GM12878 (cell line): Measurements from ENCODE around the gene NMNAT1. TPM values are rescaled to one million over a fixed set of nuclear protein-coding genes. Genes with fewer than 3 reads are reported as not detected.
A peak's percentile ranks its signal among the peaks of the same experiment; 100 is the strongest.

Experiments used
- FOS ChIP-seq: IDR thresholded peaks from 3 replicates; pipeline ENCODE4 v1.6.1; 2011; ENCODE audit warnings: borderline replicate concordance; ENCODE audit not compliant: insufficient read length; ENCODE audit errors: extremely low read depth
- MXI1 ChIP-seq: fragments of 150-350 bp; IDR thresholded peaks from 2 replicates; pipeline ENCODE4 v1.6.1; 2011; ENCODE audit warnings: low read depth, mild to moderate bottlenecking, inconsistent platforms, low read length, improper control_type of control experiment
- MYB ChIP-seq: fragments of 150-350 bp; IDR thresholded peaks from 2 replicates; pipeline ENCODE4 v1.6.1; 2014; ENCODE audit warnings: mild to moderate bottlenecking, low read depth, low read length, borderline replicate concordance
- RCOR1 ChIP-seq: conservative IDR thresholded peaks from 2 replicates; pipeline ENCODE4 v1.6.1; 2012; ENCODE audit warnings: low read depth, low read length, improper control_type of control experiment
- SIX5 ChIP-seq: IDR thresholded peaks from 2 replicates; pipeline ENCODE4 v1.6.1; 2011; ENCODE audit warnings: mild to moderate bottlenecking, low read depth, low read length, moderate library complexity; ENCODE audit not compliant: severe bottlenecking
- SMC3 ChIP-seq: IDR thresholded peaks from 2 replicates; pipeline ENCODE4 v1.6.1; 2011; ENCODE audit warnings: low read length, improper control_type of control experiment, borderline replicate concordance
- SP1 ChIP-seq: IDR thresholded peaks from one replicate; pipeline ENCODE4 v1.6.1; 2011; ENCODE audit warnings: low read depth, low read length
- SRF ChIP-seq, 2 experiments: IDR thresholded peaks; 2 replicates each; pipeline ENCODE4 v1.6.1; 2011; ENCODE audit warnings: low read depth in 2 of 2, low read length in 2 of 2, mild to moderate bottlenecking in 1 of 2, moderate library complexity in 1 of 2
- TAF1 ChIP-seq: IDR thresholded peaks from 2 replicates; pipeline ENCODE4 v1.6.1; 2011; ENCODE audit warnings: mild to moderate bottlenecking, low read depth, low read length, borderline replicate concordance
- polyA plus RNA-seq, 11 experiments: library from polyadenylated mRNA; depleted of rRNA in 4 of 11; unstranded in 6 of 11; stranded (reverse) in 5 of 11; fragments of >200 nt; fragmentation: Nextera tagmentation in 4 of 11; fragmentation: Illumina TruSeq in 1 of 11; extraction: Ambion mirVana in 4 of 11; extraction: Trizol in 1 of 11; gene quantifications; 1 replicate in 1 of 11; 2 replicates in 10 of 11; pipeline versions ENCODE4 v1.2.1 to v1.2.3, GENCODE V29; 2011 to 2016; ENCODE audit warnings: inconsistent platforms in 2 of 11, missing spikeins in 2 of 11, low read depth in 1 of 11
- total RNA-seq, 4 experiments: library from RNA; depleted of rRNA in 3 of 4; stranded (reverse); fragments of >200 nt in 3 of 4; fragmentation: Illumina TruSeq in 1 of 4; extraction: Trizol in 1 of 4; gene quantifications; 2 replicates each; pipeline versions ENCODE4 v1.2.1 to v1.2.3, GENCODE V29; 2013 to 2021
- TF ChIP-seq, protein P1 (sequence below): IDR thresholded peaks from 2 replicates; pipeline ENCODE4 v1.6.1; 2011; ENCODE audit warnings: borderline replicate concordance, low read depth, mild to moderate bottlenecking, moderate library complexity, mixed read lengths, low read length; ENCODE audit not compliant: insufficient read depth; ENCODE audit errors: extremely low read length
- TF ChIP-seq, protein P2 (sequence below): IDR thresholded peaks from 2 replicates; pipeline ENCODE4 v1.6.1; 2012; ENCODE audit warnings: low read length, inconsistent platforms
- TF ChIP-seq, protein P3 (sequence below): IDR thresholded peaks from 2 replicates; pipeline ENCODE4 v1.6.1; 2012; ENCODE audit warnings: mild to moderate bottlenecking, low read depth, low read length
- TF ChIP-seq, protein P4 (sequence below): fragments of 150-350 bp; IDR thresholded peaks from 2 replicates; pipeline ENCODE4 v1.6.1; 2014; ENCODE audit warnings: mild to moderate bottlenecking, low read depth, low read length
- TF ChIP-seq, protein P5 (sequence below): fragments of 450-650 bp; formaldehyde crosslinking; IDR thresholded peaks from 2 replicates; pipeline ENCODE4 v1.4.0; 2020; ENCODE audit warnings: mild to moderate bottlenecking, moderate library complexity
- TF ChIP-seq, protein P6 (sequence below): IDR thresholded peaks from 2 replicates; pipeline ENCODE4 v1.6.1; 2011; ENCODE audit warnings: mild to moderate bottlenecking, low read depth, low read length, moderate library complexity; ENCODE audit not compliant: insufficient replicate concordance

NMNAT1 gene
- total and polyA plus RNA-seq, 10 of the 15 experiments (the other 5 are each of a cell fraction or from before 2014, with no cell fraction given), result 7.2 to 16.7 (median 11.7) TPM

DNA sequence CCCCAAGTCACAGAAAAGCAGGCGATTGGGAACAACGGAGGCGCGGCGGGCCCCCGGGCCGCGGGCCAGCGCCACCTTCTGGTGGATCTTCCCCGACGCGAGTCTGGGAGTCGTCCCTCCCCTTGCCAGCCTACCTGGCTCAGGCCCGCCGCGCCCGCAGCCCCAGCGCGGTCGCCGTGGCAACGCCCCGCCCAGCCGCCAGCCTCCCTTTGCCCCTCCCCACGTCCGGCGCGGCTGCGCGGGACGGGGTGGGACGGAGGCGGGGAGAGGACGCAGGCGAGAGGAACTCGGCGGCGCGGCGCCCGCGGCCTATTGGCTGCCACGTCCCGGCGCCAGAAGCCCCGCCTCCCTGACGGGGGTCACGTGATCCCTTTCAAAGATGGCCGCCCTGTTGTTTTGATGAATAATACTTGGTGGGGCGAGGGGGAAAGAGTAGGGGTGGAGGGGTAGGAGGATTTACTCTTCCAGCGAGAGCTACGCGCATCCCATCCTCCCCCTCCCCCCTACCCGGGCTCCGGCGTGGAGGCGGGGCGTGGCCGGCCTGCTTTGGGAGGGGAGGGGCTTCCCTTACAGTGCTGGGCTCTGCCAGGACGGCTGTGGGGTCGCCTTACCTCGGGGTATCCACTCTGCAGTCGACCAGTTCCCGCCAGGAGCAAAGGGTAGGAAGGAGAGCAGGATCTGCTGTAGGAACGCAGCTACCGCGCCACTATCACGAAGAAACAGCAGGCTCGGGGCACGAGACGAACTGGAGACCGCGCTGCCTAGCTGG lies 89.5 kb downstream of the NMNAT1 start, which contains the start of gene UBE4B (continued):
- TF ChIP-seq FOS, result no peak
- TF ChIP-seq MXI1, result peak; percentile 97
- TF ChIP-seq, protein P1, sequence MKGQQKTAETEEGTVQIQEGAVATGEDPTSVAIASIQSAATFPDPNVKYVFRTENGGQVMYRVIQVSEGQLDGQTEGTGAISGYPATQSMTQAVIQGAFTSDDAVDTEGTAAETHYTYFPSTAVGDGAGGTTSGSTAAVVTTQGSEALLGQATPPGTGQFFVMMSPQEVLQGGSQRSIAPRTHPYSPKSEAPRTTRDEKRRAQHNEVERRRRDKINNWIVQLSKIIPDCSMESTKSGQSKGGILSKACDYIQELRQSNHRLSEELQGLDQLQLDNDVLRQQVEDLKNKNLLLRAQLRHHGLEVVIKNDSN, result peak; percentile 89
- TF ChIP-seq, protein P2, sequence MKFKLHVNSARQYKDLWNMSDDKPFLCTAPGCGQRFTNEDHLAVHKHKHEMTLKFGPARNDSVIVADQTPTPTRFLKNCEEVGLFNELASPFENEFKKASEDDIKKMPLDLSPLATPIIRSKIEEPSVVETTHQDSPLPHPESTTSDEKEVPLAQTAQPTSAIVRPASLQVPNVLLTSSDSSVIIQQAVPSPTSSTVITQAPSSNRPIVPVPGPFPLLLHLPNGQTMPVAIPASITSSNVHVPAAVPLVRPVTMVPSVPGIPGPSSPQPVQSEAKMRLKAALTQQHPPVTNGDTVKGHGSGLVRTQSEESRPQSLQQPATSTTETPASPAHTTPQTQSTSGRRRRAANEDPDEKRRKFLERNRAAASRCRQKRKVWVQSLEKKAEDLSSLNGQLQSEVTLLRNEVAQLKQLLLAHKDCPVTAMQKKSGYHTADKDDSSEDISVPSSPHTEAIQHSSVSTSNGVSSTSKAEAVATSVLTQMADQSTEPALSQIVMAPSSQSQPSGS, result no peak
- TF ChIP-seq MYB, result no peak
- peak; percentile 60 for TF ChIP-seq SP1
- TF ChIP-seq, protein P3, sequence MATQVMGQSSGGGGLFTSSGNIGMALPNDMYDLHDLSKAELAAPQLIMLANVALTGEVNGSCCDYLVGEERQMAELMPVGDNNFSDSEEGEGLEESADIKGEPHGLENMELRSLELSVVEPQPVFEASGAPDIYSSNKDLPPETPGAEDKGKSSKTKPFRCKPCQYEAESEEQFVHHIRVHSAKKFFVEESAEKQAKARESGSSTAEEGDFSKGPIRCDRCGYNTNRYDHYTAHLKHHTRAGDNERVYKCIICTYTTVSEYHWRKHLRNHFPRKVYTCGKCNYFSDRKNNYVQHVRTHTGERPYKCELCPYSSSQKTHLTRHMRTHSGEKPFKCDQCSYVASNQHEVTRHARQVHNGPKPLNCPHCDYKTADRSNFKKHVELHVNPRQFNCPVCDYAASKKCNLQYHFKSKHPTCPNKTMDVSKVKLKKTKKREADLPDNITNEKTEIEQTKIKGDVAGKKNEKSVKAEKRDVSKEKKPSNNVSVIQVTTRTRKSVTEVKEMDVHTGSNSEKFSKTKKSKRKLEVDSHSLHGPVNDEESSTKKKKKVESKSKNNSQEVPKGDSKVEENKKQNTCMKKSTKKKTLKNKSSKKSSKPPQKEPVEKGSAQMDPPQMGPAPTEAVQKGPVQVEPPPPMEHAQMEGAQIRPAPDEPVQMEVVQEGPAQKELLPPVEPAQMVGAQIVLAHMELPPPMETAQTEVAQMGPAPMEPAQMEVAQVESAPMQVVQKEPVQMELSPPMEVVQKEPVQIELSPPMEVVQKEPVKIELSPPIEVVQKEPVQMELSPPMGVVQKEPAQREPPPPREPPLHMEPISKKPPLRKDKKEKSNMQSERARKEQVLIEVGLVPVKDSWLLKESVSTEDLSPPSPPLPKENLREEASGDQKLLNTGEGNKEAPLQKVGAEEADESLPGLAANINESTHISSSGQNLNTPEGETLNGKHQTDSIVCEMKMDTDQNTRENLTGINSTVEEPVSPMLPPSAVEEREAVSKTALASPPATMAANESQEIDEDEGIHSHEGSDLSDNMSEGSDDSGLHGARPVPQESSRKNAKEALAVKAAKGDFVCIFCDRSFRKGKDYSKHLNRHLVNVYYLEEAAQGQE, result no peak
- TF ChIP-seq TAF1, result peak; percentile 82
- TF ChIP-seq SRF (IDR thresholded peaks at IDR 0.05; ENCODE audit: low read depth in 2 of 2, low read length in 2 of 2), result no peak
- TF ChIP-seq, protein P4, sequence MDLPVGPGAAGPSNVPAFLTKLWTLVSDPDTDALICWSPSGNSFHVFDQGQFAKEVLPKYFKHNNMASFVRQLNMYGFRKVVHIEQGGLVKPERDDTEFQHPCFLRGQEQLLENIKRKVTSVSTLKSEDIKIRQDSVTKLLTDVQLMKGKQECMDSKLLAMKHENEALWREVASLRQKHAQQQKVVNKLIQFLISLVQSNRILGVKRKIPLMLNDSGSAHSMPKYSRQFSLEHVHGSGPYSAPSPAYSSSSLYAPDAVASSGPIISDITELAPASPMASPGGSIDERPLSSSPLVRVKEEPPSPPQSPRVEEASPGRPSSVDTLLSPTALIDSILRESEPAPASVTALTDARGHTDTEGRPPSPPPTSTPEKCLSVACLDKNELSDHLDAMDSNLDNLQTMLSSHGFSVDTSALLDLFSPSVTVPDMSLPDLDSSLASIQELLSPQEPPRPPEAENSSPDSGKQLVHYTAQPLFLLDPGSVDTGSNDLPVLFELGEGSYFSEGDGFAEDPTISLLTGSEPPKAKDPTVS, result no peak
- TF ChIP-seq, protein P5, sequence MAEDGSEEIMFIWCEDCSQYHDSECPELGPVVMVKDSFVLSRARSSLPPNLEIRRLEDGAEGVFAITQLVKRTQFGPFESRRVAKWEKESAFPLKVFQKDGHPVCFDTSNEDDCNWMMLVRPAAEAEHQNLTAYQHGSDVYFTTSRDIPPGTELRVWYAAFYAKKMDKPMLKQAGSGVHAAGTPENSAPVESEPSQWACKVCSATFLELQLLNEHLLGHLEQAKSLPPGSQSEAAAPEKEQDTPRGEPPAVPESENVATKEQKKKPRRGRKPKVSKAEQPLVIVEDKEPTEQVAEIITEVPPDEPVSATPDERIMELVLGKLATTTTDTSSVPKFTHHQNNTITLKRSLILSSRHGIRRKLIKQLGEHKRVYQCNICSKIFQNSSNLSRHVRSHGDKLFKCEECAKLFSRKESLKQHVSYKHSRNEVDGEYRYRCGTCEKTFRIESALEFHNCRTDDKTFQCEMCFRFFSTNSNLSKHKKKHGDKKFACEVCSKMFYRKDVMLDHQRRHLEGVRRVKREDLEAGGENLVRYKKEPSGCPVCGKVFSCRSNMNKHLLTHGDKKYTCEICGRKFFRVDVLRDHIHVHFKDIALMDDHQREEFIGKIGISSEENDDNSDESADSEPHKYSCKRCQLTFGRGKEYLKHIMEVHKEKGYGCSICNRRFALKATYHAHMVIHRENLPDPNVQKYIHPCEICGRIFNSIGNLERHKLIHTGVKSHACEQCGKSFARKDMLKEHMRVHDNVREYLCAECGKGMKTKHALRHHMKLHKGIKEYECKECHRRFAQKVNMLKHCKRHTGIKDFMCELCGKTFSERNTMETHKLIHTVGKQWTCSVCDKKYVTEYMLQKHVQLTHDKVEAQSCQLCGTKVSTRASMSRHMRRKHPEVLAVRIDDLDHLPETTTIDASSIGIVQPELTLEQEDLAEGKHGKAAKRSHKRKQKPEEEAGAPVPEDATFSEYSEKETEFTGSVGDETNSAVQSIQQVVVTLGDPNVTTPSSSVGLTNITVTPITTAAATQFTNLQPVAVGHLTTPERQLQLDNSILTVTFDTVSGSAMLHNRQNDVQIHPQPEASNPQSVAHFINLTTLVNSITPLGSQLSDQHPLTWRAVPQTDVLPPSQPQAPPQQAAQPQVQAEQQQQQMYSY (CRISPR knock-in tag), result peak; percentile 87; the same call in 1 of the 2 replicates
- TF ChIP-seq, protein P6, sequence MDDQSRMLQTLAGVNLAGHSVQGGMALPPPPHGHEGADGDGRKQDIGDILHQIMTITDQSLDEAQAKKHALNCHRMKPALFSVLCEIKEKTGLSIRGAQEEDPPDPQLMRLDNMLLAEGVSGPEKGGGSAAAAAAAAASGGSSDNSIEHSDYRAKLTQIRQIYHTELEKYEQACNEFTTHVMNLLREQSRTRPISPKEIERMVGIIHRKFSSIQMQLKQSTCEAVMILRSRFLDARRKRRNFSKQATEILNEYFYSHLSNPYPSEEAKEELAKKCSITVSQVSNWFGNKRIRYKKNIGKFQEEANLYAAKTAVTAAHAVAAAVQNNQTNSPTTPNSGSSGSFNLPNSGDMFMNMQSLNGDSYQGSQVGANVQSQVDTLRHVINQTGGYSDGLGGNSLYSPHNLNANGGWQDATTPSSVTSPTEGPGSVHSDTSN, result no peak
- peak; percentile 83 for TF ChIP-seq SMC3
- no peak for TF ChIP-seq SIX5
- TF ChIP-seq RCOR1, result no peak
